GM12864 (cell line): ENCODE measurements around the gene LSR.

Source experiments
- DNase-seq: peaks from one replicate; pipeline ENCODE4 v3.0.0-alpha.2; 2011; ENCODE audit warnings: low read depth
- H3K4me3 ChIP-seq: 2 replicates; pipeline ENCODE4 v1.5.1; 2011; ENCODE audit warnings: mild to moderate bottlenecking, low read depth, low read length, control low read depth
- CTCF ChIP-seq: IDR thresholded peaks from 2 replicates; pipeline ENCODE4 v1.5.1; 2011; ENCODE audit warnings: low read depth, mild to moderate bottlenecking, moderate library complexity, low read length, control low read depth, inconsistent platforms; ENCODE audit errors: missing control alignments

The LSR gene

GRCh38 chr19:35213663-35214632 is 34.9 kb upstream of the LSR start:
- TF ChIP-seq CTCF: no peak
- H3K4me3 ChIP-seq: no peak overlapping the region

GRCh38 chr19:35214766-35215422 is 33.9 kb upstream of the LSR start:
- TF ChIP-seq CTCF: no peak
- no peak for DNase-seq
- H3K4me3 ChIP-seq: no peak overlapping the region

More at GRCh38 chr19:35213663-35214632, 34.9 kb upstream of the LSR start:
- DNase-seq: peak; percentile 80

GRCh38 chr19:35216016-35216832 is 32.6 kb upstream of the LSR start:
- H3K4me3 ChIP-seq: no peak overlapping the region
- TF ChIP-seq CTCF: no peak
- no peak for DNase-seq

GRCh38 chr19:35216833-35217648 is 31.8 kb upstream of the LSR start:
- TF ChIP-seq CTCF: peak; percentile 41
- DNase-seq: no peak
- no peak overlapping the region for H3K4me3 ChIP-seq

GRCh38 chr19:35217649-35217990 is 31.2 kb upstream of the LSR start:
- no peak for TF ChIP-seq CTCF
- DNase-seq: no peak
- no peak overlapping the region for H3K4me3 ChIP-seq

- DNase-seq: no peak
- no peak overlapping the region for H3K4me3 ChIP-seq
- TF ChIP-seq CTCF: no peak
These were observed 29.8 kb upstream of the LSR start for GRCh38 chr19:35219008-35219407.
